SJSA1 (cell line): ENCODE results near the gene SDR42E2. TPM values are rescaled to one million over a fixed set of nuclear protein-coding genes. Genes with fewer than 3 reads are reported as not detected.
"Not testable (repeated sequence)": the region's sequence is repeated elsewhere in the genome, so short reads cannot be mapped to it uniquely, and the experiment has no call there.

Experiments used
- DNase-seq, 2 experiments: peaks; one replicate each; pipeline ENCODE4 v3.0.0-alpha.2; 2015 to 2020; ENCODE audit warnings: low spot score in 2 of 2, low read depth in 1 of 2
- H3K27ac ChIP-seq: fragments of 250-450 bp; sonication (Bioruptor Pico); 2 replicates; pipeline ENCODE4 v1.5.1; 2020; ENCODE audit warnings: mild to moderate bottlenecking, moderate library complexity
- H3K27me3 ChIP-seq: fragments of 250-450 bp; sonication (Bioruptor Pico); replicated peaks from 2 replicates; pipeline ENCODE4 v1.5.1; 2020; ENCODE audit warnings: mild to moderate bottlenecking, moderate library complexity
- H3K36me3 ChIP-seq: fragments of 250-450 bp; sonication (Bioruptor Pico); 2 replicates; pipeline ENCODE4 v1.5.1; 2020; ENCODE audit warnings: mild to moderate bottlenecking
- H3K4me1 ChIP-seq: fragments of 250-450 bp; sonication (Bioruptor Pico); replicated peaks from 2 replicates; pipeline ENCODE4 v1.6.1; 2021; ENCODE audit warnings: mild to moderate bottlenecking
- H3K4me3 ChIP-seq: fragments of 250-450 bp; sonication (Bioruptor Pico); 2 replicates; pipeline ENCODE4 v1.5.1; 2020; ENCODE audit warnings: mild to moderate bottlenecking
- H3K9me3 ChIP-seq: fragments of 250-450 bp; sonication (Bioruptor Pico); replicated peaks from 2 replicates; pipeline ENCODE4 v1.5.1; 2020; ENCODE audit warnings: mild to moderate bottlenecking
- total RNA-seq: library from RNA; depleted of rRNA; stranded (reverse); fragments of >200 nt; shearing (Covaris generic); gene quantifications from 2 replicates; pipeline ENCODE4 v1.2.3, GENCODE V29; 2014

SDR42E2 gene
- total RNA-seq, 1 experiment from 2014 or later = not detected

DNA sequence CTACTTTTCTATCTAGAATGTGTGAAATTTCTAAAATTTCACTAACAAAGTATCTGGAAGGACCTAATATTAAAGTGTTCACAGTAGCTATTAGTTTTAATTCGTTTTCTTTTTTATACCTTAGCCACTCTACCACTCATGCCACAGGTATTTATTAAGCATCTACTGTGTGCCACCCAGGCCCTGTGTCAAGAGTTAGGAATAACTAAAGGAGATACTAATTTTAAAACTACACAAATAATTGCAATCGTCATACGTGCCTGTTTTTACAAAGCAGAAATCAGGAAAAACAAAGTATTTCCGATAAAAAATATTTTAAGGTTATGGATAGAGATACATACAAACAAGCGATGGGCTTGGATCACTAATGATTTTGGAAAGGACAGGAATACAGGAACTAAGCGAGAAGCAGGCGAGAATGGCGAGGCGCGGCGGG, 43.3 kb downstream of the SDR42E2 start:
- Histone ChIP-seq H3K4me3 (peak overlapping the region; percentile 68), H3K36me3 (no peaks in the 10 kb centered on the region), H3K27me3 (no peaks in the 10 kb centered on the region), H3K9me3 (no peaks in the 10 kb centered on the region), H3K4me1 (peaks cover 16% of the 10 kb centered on the region), H3K27ac (peak overlapping the region; percentile 55)
- no peak for DNase-seq

DNA sequence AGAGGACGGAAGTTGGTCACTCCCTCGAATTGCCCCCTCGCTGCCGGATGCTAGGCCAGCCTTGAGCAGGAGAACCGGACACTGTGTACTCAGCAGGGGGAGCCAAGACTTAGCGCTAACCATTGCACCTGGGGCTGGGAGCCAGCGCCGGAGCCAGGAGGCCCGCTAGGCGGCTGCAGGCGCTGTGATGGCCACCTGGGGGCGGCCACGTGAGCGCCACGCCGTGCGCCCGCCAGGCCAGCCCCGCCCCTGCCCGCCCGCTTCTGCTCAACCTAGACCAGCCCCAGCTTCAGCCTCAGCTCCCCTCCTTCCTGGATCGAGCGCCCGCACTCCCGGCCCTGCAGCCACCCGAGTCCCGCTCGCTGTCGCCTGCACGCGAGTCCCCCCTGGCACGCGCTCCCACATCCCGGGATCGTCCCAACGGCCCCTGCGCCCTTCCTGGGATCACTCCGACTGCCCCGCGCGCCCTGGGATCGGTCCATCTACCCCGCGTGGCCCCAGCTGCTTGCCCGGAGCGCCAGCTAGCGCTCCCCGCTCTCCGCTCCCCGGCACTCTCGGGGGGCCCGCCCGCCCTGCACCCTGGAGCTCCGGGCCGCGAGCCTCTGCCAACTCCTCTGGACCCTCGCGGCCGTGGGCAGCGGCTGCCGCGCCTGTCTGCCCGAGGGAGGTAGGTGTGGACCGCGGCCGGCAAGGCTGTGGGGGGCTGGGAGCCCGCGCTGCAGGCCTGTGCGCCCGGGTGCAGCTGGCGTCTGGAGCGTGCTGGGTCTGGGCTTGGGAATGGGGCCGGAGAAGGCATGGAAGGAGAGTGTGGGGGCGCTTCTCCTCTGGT, 43.9 kb downstream of the SDR42E2 start, which contains the start of gene EEF2K:
TSS of gene EEF2K (plus strand) at position 266 of the 829 bp plus-strand sequence. CDS start 19,452 bp downstream, outside the sequence.
- H3K36me3 ChIP-seq = no peaks in the 10 kb centered on the region
- H3K27ac ChIP-seq = peak within 1 kb of the TSS; percentile 55
- no peaks in the 10 kb centered on the region for H3K27me3 ChIP-seq
- DNase-seq = peak; percentile 90 to 96
- peaks cover 16% of the 10 kb centered on the region for H3K4me1 ChIP-seq
- H3K9me3 ChIP-seq = no peaks in the 10 kb centered on the region
- H3K4me3 ChIP-seq = peak within 1 kb of the TSS; percentile 68

DNA sequence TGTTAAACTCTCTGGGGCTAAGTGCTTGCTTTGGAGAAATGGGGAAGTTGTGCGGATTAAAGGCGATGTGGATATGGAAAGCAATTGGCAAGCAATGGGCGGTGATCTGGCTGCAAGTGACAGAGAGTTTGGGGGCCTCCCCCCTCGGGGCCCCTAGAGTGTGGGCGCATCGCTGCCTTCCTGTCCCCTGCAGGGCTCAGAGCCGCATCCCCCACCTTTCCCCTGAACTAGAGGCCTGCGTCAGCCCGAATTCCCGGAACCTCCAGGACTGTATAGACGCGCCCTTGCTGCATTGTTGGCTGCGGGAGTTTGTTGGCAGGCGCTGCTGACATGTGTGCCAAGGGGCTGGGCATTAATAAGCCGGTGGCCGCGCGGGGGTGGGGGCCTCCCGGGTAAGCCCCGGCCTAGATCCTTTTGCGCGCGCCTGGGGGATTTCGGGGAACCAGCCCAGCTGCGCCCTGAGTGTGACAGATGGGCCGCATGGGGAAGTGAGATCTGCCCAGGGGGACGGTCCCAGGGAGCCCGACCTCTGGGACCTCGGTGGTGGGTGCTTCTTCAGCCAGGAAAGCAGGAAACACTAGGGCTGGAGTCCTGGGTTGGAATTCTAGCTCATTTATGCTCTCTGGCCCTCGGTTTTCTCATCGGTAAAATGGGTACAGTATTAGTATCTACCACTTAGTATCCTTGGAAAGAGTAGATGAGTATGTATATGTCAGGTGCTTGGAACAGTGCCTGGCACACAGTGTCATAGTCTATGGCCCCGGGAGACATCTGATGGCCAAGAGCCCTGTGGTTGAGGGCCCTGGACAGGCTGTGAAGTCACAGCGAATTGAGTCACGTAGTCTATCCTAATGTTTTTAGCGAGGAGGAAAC, 44.8 kb downstream of the SDR42E2 start:
- no peaks in the 10 kb centered on the region for H3K27me3 ChIP-seq
- no peak overlapping the region for H3K27ac ChIP-seq
- H3K36me3 ChIP-seq = no peaks in the 10 kb centered on the region
- DNase-seq = peak in 1 of 2 experiments; percentile 58
- peak overlapping the region; percentile 68 for H3K4me3 ChIP-seq
- peaks cover 16% of the 10 kb centered on the region for H3K4me1 ChIP-seq
- H3K9me3 ChIP-seq = no peaks in the 10 kb centered on the region

DNA sequence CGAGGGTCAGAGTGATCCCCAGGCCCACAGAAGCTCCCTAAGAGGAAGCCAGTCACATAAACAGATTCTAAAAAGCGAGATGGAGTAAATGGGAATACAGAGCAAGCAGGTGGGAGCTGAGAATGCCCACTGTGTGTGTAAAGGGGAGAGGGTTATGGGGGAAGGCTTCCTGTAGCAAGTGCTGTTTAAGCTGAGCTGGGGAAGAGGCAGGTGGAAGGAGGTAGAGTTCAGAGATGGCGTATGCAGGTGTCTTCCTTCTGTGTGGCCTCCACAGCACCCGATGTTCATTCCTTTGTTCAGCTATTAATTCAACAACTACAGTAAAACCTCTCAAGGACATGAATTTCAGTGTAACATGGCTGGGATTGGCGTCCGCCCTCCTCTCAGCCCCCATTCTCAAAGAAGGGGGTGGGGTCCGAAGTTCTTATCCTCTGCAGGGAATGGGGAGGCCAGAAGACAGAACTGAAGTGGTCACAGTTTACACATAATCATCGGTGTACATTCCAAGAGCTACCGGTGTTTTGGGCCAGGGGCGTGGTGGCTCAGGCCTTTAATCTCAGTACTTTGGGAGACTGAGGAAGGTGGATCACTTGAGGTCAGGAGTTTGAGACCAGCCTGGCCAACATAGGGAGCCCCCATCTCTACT, 45.5 kb downstream of the SDR42E2 start:
- H3K9me3 ChIP-seq = no peaks in the 10 kb centered on the region
- no peak overlapping the region for H3K27ac ChIP-seq
- H3K4me3 ChIP-seq = no peak overlapping the region; the same call in 1 of the 2 replicates

DNA sequence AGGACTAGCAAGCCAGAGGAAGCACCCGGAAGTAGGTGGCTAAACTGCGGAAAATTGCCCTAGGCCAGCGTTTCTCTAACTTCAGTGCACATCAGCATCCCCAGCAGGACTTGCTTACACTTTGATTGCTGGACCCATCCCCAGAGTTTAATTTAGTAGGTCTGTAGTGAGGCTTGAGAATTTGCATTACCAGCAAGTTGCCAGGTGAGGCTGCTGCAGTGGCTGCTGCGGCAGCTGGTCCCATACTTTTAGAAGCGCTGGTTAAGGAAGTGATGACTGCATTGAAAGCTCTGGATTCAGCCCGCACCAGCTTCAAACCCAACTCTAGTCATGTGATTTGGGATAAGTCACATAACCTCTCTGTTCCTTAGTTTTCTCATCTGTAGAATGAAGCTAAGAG, 48.0 kb downstream of the SDR42E2 start:
- Histone ChIP-seq H3K4me3 (no peak overlapping the region), H3K4me1 (peaks cover 22% of the 10 kb centered on the region), H3K9me3 (no peaks in the 10 kb centered on the region), H3K27ac (no peak overlapping the region), H3K27me3 (no peaks in the 10 kb centered on the region), H3K36me3 (peaks cover 8% of the 10 kb centered on the region)
- DNase-seq = no peak

More for the DNA sequence above, 45.5 kb downstream of the SDR42E2 start:
- H3K36me3 ChIP-seq = no peaks in the 10 kb centered on the region
- no peaks in the 10 kb centered on the region for H3K27me3 ChIP-seq
- H3K4me1 ChIP-seq = peaks cover 16% of the 10 kb centered on the region
- DNase-seq = no peak

DNA sequence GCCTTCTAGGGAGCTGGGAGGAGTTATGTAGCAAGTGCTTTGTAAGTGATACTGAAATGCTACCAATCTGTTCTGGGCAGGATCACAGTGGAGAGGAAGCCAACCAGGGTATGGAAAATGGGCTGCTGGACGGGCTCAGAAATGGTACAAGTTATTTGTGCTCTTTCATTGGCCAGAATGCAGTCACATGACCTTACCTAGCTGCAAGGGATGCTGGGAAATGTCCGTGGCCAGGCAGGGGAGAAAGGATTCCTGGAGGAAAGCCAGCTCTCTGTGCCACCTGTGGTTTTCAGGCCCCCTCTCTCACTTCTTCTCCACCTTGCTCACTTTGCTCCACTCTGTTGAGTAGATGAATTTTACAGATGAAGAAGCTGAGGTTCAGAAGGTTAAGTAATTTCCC, 48.5 kb downstream of the SDR42E2 start:
- no peaks in the 10 kb centered on the region for H3K9me3 ChIP-seq
- H3K4me3 ChIP-seq = no peak overlapping the region
- peaks cover 28% of the 10 kb centered on the region for H3K4me1 ChIP-seq
- no peak for DNase-seq
- no peaks in the 10 kb centered on the region for H3K27me3 ChIP-seq
- H3K36me3 ChIP-seq = peaks cover 8% of the 10 kb centered on the region
- no peak overlapping the region for H3K27ac ChIP-seq

DNA sequence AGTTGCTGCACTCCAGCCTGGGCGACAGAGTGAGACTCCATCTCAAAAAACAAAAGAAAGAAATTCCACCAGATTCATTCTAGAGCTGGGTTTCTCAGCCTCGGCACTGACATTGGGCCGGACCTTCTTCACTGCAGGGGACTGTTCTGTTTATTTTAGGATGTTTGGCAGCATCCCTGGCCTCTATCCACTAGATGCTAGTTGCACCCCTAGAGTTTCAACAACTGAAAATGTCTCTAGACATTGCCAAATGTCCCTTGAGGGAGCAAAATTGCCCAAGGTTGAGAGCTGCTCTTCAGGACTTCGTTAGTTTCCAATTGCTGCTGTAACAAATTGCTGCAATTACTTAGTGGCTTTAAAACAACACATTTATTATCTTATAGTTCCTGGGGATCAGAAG, 50.9 kb downstream of the SDR42E2 start:
- Histone ChIP-seq H3K36me3 (peaks cover 8% of the 10 kb centered on the region), H3K4me3 (no peak overlapping the region), H3K9me3 (no peaks in the 10 kb centered on the region), H3K27ac (no peak overlapping the region), H3K4me1 (peaks cover 27% of the 10 kb centered on the region), H3K27me3 (no peaks in the 10 kb centered on the region)
- no peak for DNase-seq

DNA sequence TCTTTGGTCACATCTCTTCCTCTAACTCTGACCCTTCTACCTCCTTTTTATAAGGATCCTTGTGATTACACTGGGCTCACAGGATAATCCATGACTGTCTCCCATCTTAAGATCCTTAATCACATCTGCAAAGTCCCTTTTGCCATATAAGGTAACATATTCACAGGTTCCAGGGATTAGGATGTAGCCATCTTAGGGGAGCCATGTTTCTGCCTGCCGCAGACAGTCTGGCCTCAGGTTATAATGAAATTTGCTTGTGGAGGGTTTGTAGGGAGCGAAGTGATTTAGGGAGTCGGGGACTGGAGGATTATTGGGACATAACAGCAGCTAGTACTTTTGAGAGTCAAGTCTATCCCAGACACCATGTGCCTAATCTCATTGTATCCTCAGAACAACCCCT, 51.5 kb downstream of the SDR42E2 start:
- Histone ChIP-seq H3K27me3 (no peaks in the 10 kb centered on the region), H3K9me3 (no peaks in the 10 kb centered on the region), H3K4me1 (peaks cover 27% of the 10 kb centered on the region), H3K4me3 (no peak overlapping the region), H3K36me3 (peaks cover 8% of the 10 kb centered on the region), H3K27ac (no peak overlapping the region)
- DNase-seq = no peak

DNA sequence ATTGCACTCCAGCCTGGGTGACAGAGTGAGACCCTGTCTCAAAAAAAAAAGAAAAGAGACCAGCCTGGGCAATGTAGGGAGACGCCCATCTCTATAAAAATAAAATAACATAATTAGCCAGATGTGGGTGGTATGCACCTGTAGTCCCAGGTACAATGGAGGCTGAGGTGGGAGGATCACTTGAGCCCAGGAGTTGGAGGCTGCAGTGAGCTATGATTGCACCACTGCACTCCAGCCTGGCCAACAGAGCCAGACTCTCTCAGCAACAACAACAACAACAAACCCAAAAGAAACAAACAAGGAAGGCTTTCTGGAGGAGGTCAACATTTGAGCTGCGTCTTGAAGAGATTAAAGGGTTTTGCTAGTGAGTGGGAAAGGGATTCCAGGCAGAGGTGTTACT, 52.1 kb downstream of the SDR42E2 start:
- Histone ChIP-seq H3K9me3 (no peaks in the 10 kb centered on the region), H3K4me1 (peaks cover 27% of the 10 kb centered on the region), H3K27me3 (no peaks in the 10 kb centered on the region), H3K4me3 (no peak overlapping the region), H3K36me3 (peaks cover 8% of the 10 kb centered on the region), H3K27ac (no peak overlapping the region)
- DNase-seq = no peak

DNA sequence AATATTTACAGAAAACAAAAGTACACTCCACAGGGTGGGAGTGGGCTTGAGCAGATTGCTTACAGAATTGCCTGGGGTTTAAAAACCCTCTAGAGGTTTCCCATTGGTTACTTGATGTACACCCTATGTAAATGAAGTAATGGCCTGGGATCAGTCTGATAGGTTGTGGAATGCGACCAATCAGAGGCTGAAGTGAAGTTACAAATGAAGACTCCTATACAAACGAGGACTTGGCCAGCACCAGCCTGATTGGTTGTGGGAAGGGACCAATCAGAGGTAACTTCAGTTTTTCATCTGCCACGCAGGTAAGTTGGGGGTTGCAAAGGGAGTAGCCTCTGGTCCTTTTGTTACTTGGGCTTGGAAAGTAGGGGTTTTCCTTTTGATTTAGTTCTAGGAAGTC, 52.6 kb downstream of the SDR42E2 start:
- Histone ChIP-seq H3K36me3 (peaks cover 8% of the 10 kb centered on the region), H3K4me3 (no peak overlapping the region), H3K9me3 (no peaks in the 10 kb centered on the region), H3K27ac (no peak overlapping the region), H3K4me1 (peaks cover 23% of the 10 kb centered on the region), H3K27me3 (no peaks in the 10 kb centered on the region)
- no peak for DNase-seq

DNA sequence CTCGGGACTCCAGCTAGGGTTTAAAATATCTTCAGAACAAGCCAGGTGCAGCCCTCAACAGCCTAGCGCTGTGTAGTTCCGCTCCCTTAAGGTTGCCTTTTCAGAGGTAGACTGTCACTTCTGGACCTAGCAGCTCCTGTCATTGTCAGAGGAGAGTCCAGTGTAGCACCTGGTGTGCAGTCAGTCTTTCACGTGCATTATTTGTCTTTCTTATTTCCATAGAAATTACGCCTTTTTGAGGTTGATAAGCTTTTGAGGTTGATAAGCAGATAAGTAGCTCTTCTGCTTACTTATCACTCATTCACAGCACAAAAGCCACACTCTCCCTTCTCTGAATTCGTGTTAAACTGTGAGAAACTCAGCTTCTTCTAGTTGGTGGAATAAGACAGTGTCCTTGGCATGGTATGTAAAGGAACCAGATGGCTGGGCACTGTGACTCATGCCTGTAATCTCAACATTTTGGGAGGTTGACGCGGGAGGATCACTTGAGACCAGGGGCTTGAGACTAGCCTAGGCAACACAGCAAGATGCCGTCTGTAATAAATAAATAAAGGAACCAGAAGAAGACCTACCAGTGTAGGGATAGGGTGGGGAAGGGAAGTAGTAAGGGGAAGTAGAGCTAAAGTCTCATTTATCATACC, 54.0 kb downstream of the SDR42E2 start:
- Histone ChIP-seq H3K4me3 (no peak overlapping the region), H3K27me3 (no peaks in the 10 kb centered on the region), H3K9me3 (no peaks in the 10 kb centered on the region), H3K36me3 (peaks cover 8% of the 10 kb centered on the region), H3K27ac (0 out of 2 replicates have a peak overlapping the region, but pooled peaks have one; percentile 2), H3K4me1 (peaks cover 22% of the 10 kb centered on the region)
- DNase-seq = peak; percentile 45 to 51

DNA sequence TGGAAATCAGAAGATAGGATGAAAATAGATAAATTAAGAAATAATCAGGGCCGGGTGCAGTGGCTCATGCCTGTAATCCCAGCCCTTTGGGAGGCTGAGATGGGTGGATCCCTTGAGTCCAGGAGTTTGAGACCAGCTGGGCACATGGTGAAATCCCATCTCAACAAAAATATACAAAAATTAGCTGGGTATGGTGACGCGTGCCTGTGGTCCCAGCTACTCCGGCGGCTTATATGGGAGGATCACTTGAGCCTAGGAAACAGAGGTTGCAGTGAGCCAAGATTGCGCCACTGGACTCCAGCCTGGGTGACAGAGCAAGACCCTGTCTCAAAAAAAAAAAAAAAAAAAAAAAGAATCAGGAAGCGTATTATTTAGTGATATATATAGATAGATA, 54.5 kb downstream of the SDR42E2 start:
- DNase-seq, H3K9me3 ChIP-seq, H3K27me3 ChIP-seq, H3K4me3 ChIP-seq, H3K36me3 ChIP-seq: not testable (repeated sequence)
- H3K4me1 ChIP-seq = peaks cover 22% of the 10 kb centered on the region
- H3K27ac ChIP-seq = 0 out of 2 replicates have a peak overlapping the region, but pooled peaks have one; percentile 2
